ENCODE data around the gene SUSD4.

DNA sequence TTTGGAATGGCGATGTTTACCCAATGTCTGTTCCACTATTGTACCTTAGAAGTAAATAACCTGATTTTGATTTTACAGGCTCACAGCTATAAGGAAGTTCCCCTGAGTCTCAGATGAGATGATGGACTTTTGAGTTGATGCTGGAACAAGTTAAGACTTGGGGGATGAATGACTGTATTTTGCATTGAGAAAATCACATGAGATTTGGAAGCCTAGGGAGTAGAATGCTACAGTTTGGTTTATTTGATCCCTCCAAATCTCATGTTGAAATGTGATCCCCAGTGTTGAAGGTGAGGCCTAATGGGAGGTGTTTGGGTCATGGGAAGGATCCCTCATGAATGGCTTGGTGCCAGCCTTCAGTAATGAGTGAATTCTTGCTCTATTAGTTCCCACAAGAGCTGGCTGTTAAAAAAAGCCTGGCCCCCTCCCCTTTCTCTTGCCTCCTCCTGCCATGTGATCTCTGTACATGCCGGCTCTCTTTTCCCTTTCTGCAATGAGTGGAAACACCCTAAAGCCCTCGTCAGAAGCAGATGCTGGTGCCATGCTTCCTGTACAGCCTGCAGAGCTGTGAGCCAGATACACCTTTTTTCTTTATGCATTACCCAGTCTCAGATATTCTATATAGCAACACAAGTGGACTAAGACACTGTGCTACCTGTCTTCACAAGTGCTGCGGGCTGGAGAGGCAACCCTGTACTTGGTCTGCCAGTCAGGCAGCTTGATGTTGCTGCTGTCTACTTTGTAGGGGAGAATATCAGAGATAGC is 143.9 kb downstream of the SUSD4 start:
- no peak for TF ChIP-seq EZH2 (IDR thresholded peaks at IDR 0.05; ENCODE audit: borderline replicate concordance, low read length)
- TF ChIP-seq CTCF (conservative IDR thresholded peaks at IDR 0.05 in 1 of 2, IDR thresholded peaks at IDR 0.05 in 1 of 2; ENCODE audit: extremely low read depth in 1 of 2, insufficient read depth in 1 of 2, low read depth in 1 of 2, low read length in 2 of 2): no peak
